HG02759 (cell line): ENCODE results near the gene MYOT.

ENCODE experiments used
- ATAC-seq: cut with Tn5 transposase; IDR thresholded peaks from one replicate; pipeline ENCODE4 v1.9.1; 2021; ENCODE audit warnings: mild to moderate bottlenecking, moderate library complexity; ENCODE audit not compliant: unreplicated experiment

MYOT gene

GRCh38 chr5:137899493-137899892, 31.8 kb downstream of the MYOT start:
- no peak for ATAC-seq

- ATAC-seq: no peak
Measured at GRCh38 chr5:137901011-137901817, 33.6 kb downstream of the MYOT start.

- no peak for ATAC-seq
Measured at GRCh38 chr5:137902408-137903133, 34.9 kb downstream of the MYOT start.

- no peak for ATAC-seq
Measured at GRCh38 chr5:137914758-137915157, 47.1 kb downstream of the MYOT start.

- no peak for ATAC-seq
Measured at GRCh38 chr5:137916923-137917322, 49.3 kb downstream of the MYOT start.

GRCh38 chr5:137921931-137922330, 54.3 kb downstream of the MYOT start:
- ATAC-seq: no peak

GRCh38 chr5:137923856-137924255, 56.2 kb downstream of the MYOT start:
- ATAC-seq: no peak

- ATAC-seq: no peak
Measured at GRCh38 chr5:137932800-137933199, 65.1 kb downstream of the MYOT start.

GRCh38 chr5:137933491-137933911, 65.8 kb downstream of the MYOT start:
- ATAC-seq: no peak

GRCh38 chr5:137935190-137935589, 67.5 kb downstream of the MYOT start:
- peak; percentile 72 for ATAC-seq

GRCh38 chr5:137935694-137936093, 68.0 kb downstream of the MYOT start:
- ATAC-seq: no peak
